ENCODE results near the gene HCN3. TPM values are rescaled to one million over a fixed set of nuclear protein-coding genes. Genes with fewer than 3 reads are reported as not detected.

The HCN3 gene
- total and polyA plus RNA-seq, 7 experiments from 2014 or later, result 0.07 to 3.3 (median 2.5) TPM; not detected in 1

DNA sequence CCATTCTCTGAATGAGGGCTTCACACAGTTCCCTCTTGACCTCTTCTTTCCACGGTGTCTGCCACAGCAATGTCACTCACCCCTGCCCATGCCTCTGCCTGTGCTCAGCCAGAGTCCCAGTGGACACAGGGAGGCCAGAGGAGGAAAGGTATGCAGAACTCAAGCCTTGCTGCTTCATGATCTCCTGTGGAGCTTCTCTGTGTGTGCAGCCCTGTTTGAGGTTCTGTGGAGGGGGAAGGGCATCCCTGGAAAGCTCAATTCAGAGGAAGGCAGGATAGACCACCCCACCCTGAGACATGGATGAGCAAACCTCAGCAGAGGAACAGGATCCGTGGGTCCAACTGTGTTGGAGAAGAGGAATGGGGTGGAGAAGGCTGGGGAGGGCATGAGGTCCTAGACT lies 2.0 kb downstream of the HCN3 start:
- Histone ChIP-seq H3K36me3 (ENCODE audit: control insufficient read depth in 2 of 3, insufficient read depth in 3 of 3, low read length in 3 of 3) (no peaks in the 10 kb centered on the region), H3K27me3 (ENCODE audit: control insufficient read depth in 2 of 2, insufficient read depth in 2 of 2, low read length in 2 of 2) (no peaks in the 10 kb centered on the region), H3K4me1 (ENCODE audit: control insufficient read depth in 2 of 2, insufficient read depth in 2 of 2, low read length in 2 of 2) (peaks cover 9 to 13% of the 10 kb centered on the region in 2 donors), H3K9me3 (ENCODE audit: control insufficient read depth in 2 of 3, low read length in 3 of 3) (no peaks in the 10 kb centered on the region), H3K27ac (ENCODE audit: low read depth, low read length) (no peak overlapping the region), H3K4me3 (ENCODE audit: low read length) (no peak overlapping the region)
- H3K27ac Mint-ChIP-seq, result peak overlapping the region in 1 of 9 donors; percentile 48
- no peak for ATAC-seq
- CTCF ChIA-PET, result interaction anchor here (1.0 to 1.6 kb wide), 4 partner anchors 9 to 45 kb away, joined by 3 to 7 read pairs (median 4); no protein-coding TSS in a partner anchor
- peak overlapping the region in 4 of 10 donors; percentile 4 to 83 (median 21) for H3K4me3 Mint-ChIP-seq
- H3K36me3 Mint-ChIP-seq, result no peaks in the 10 kb centered on the region
- H3K9me3 Mint-ChIP-seq, result no peaks in the 10 kb centered on the region
- H3K4me1 Mint-ChIP-seq, result peaks cover 18 to 32% (median 25%) of the 10 kb centered on the region in 7 donors
- intact Hi-C loops (cut with micrococcal nuclease), result loop anchor here in 1 of 2 donors (10.0 kb wide), 2 partner anchors 406 to 776 kb away; partner anchors contain the start of genes DAP3, LAMTOR2, UBQLN4 and YY1AP1
- DNase-seq, result no peak
- peaks cover 0 to 11% (median 0%) of the 10 kb centered on the region in 5 donors for H3K27me3 Mint-ChIP-seq
- POLR2A ChIA-PET, result interaction anchor here (0.5 to 2.5 kb wide), 5 partner anchors 13 to 44 kb away, joined by 3 to 11 read pairs (median 4); partner anchors contain the start of gene SCAMP3

DNA sequence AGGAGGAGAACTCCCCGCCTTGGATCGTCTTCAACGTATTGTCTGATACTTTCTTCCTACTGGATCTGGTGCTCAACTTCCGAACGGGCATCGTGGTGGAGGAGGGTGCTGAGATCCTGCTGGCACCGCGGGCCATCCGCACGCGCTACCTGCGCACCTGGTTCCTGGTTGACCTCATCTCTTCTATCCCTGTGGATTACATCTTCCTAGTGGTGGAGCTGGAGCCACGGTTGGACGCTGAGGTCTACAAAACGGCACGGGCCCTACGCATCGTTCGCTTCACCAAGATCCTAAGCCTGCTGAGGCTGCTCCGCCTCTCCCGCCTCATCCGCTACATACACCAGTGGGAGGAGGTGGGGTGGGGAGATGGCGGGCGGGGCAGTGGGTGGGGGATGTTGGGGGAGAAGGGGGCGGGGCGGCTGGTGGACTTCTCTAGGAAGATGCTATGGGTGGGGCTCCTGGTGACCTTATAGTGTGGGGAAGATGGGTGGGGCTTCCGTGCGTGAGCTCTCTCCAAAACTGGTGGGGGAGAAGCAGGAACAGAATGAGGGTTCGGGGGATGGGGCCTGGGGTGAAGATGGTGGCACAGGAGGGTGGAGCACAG lies 5.3 kb downstream of the HCN3 start:
- Histone ChIP-seq H3K4me1 (ENCODE audit: control insufficient read depth in 2 of 2, insufficient read depth in 2 of 2, low read length in 2 of 2) (peaks cover 0 to 3% of the 10 kb centered on the region in 2 donors), H3K4me3 (ENCODE audit: low read length) (no peak overlapping the region), H3K27ac (ENCODE audit: low read depth, low read length) (no peak overlapping the region), H3K27me3 (ENCODE audit: control insufficient read depth in 2 of 2, insufficient read depth in 2 of 2, low read length in 2 of 2) (no peaks in the 10 kb centered on the region), H3K36me3 (ENCODE audit: control insufficient read depth in 2 of 3, insufficient read depth in 3 of 3, low read length in 3 of 3) (no peaks in the 10 kb centered on the region), H3K9me3 (ENCODE audit: control insufficient read depth in 2 of 3, low read length in 3 of 3) (no peaks in the 10 kb centered on the region)
- Mint-ChIP-seq H3K27ac (no peak overlapping the region), H3K4me3 (no peak overlapping the region), H3K36me3 (no peaks in the 10 kb centered on the region), H3K27me3 (peaks cover 0 to 11% (median 0%) of the 10 kb centered on the region in 5 donors), H3K9me3 (no peaks in the 10 kb centered on the region), H3K4me1 (peaks cover 6 to 13% (median 8%) of the 10 kb centered on the region in 7 donors)
- CTCF ChIA-PET, result interaction anchor here (0.8 kb wide), 1 partner anchor 77 kb away, joined by 5 read pairs; no protein-coding TSS in a partner anchor
- POLR2A ChIA-PET, result interaction anchor here (1.5 kb wide), 1 partner anchor 41 kb away, joined by 7 read pairs; no protein-coding TSS in a partner anchor
- ATAC-seq, result no peak
- intact Hi-C loops (cut with micrococcal nuclease), result no loop called here
- no peak for DNase-seq

DNA sequence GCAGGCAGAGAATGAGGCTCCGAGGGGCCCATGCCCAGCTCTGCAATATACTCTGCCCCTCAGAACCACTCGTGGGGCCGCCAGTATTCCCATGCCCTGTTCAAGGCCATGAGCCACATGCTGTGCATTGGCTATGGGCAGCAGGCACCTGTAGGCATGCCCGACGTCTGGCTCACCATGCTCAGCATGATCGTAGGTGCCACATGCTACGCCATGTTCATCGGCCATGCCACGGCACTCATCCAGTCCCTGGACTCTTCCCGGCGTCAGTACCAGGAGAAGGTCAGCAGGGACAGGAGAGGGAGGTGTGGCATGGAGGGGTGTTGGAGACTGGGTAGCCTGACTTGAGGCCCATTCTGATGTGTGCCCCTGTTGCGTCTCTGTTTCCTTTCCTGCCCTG lies 7.2 kb downstream of the HCN3 start:
- no peaks in the 10 kb centered on the region for H3K9me3 Mint-ChIP-seq

DNA sequence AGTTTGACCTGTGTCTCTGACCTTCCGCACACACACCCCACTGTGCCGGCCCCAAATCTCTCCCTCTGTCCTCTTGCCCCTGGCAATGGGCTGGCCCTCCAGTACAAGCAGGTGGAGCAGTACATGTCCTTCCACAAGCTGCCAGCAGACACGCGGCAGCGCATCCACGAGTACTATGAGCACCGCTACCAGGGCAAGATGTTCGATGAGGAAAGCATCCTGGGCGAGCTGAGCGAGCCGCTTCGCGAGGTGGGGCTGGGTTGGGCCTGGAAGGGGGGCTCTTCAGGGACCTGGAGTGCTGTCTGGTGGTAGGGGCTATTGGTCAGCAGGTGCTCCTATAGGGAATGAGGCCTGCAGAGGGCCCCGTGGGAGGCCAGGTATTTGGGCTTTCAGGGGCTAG lies 7.8 kb downstream of the HCN3 start:
- H3K27ac ChIP-seq (ENCODE audit: low read depth, low read length), result no peak overlapping the region
- Mint-ChIP-seq H3K27me3 (peaks cover 0 to under 1% (median 0%) of the 10 kb centered on the region in 5 donors), H3K27ac (no peak overlapping the region), H3K4me1 (peaks cover 0 to 1% (median 0%) of the 10 kb centered on the region in 7 donors), H3K36me3 (no peaks in the 10 kb centered on the region), H3K9me3 (no peaks in the 10 kb centered on the region), H3K4me3 (no peak overlapping the region)
- ChIA-PET CTCF (interaction anchor here (1.0 kb wide), 1 partner anchor 193 kb away, joined by 4 read pairs; no protein-coding TSS in a partner anchor), POLR2A (no interaction called here)
- H3K4me1 ChIP-seq (ENCODE audit: control insufficient read depth in 2 of 2, insufficient read depth in 2 of 2, low read length in 2 of 2), result no peaks in the 10 kb centered on the region
- no peaks in the 10 kb centered on the region for H3K27me3 ChIP-seq (ENCODE audit: control insufficient read depth in 2 of 2, insufficient read depth in 2 of 2, low read length in 2 of 2)
- H3K4me3 ChIP-seq (ENCODE audit: low read length), result no peak overlapping the region
- DNase-seq, result no peak
- intact Hi-C loops (cut with micrococcal nuclease), result no loop called here
- H3K9me3 ChIP-seq (ENCODE audit: control insufficient read depth in 2 of 3, low read length in 3 of 3), result no peaks in the 10 kb centered on the region
- H3K36me3 ChIP-seq (ENCODE audit: control insufficient read depth in 2 of 3, insufficient read depth in 3 of 3, low read length in 3 of 3), result no peaks in the 10 kb centered on the region
- ATAC-seq, result no peak

More for the DNA sequence above, 7.2 kb downstream of the HCN3 start:
- no peaks in the 10 kb centered on the region for H3K9me3 ChIP-seq (ENCODE audit: control insufficient read depth in 2 of 3, low read length in 3 of 3)
- ATAC-seq (no peak), DNase-seq (no peak)
- Mint-ChIP-seq H3K4me3 (no peak overlapping the region), H3K36me3 (no peaks in the 10 kb centered on the region), H3K27me3 (peaks cover 0 to under 1% (median 0%) of the 10 kb centered on the region in 5 donors), H3K27ac (no peak overlapping the region), H3K4me1 (peaks cover 0 to 1% (median 0%) of the 10 kb centered on the region in 7 donors)
- CTCF ChIA-PET, result no interaction called here
- H3K27me3 ChIP-seq (ENCODE audit: control insufficient read depth in 2 of 2, insufficient read depth in 2 of 2, low read length in 2 of 2), result no peaks in the 10 kb centered on the region
- H3K4me3 ChIP-seq (ENCODE audit: low read length), result no peak overlapping the region
- intact Hi-C loops (cut with micrococcal nuclease), result no loop called here
- no peaks in the 10 kb centered on the region for H3K4me1 ChIP-seq (ENCODE audit: control insufficient read depth in 2 of 2, insufficient read depth in 2 of 2, low read length in 2 of 2)
- POLR2A ChIA-PET, result no interaction called here
- H3K27ac ChIP-seq (ENCODE audit: low read depth, low read length), result no peak overlapping the region
- H3K36me3 ChIP-seq (ENCODE audit: control insufficient read depth in 2 of 3, insufficient read depth in 3 of 3, low read length in 3 of 3), result no peaks in the 10 kb centered on the region

DNA sequence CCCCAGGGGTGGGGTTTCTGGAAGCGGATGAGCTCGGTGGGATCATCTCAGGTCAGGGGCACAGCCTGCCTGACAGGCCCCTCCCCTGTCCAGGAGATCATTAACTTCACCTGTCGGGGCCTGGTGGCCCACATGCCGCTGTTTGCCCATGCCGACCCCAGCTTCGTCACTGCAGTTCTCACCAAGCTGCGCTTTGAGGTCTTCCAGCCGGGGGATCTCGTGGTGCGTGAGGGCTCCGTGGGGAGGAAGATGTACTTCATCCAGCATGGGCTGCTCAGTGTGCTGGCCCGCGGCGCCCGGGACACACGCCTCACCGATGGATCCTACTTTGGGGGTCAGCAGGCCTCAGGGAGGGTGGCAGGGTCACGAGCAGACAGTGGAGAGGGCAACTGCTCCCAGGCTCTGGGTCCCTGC lies 8.4 kb downstream of the HCN3 start:
- ChIA-PET POLR2A (no interaction called here), CTCF (interaction anchor here (1.0 kb wide), 1 partner anchor 194 kb away, joined by 4 read pairs; no protein-coding TSS in a partner anchor)
- ATAC-seq (no peak), DNase-seq (no peak)
- Mint-ChIP-seq H3K36me3 (no peaks in the 10 kb centered on the region), H3K9me3 (no peaks in the 10 kb centered on the region), H3K27me3 (peaks cover 0 to 5% (median 0%) of the 10 kb centered on the region in 5 donors), H3K27ac (no peak overlapping the region), H3K4me1 (peaks cover 0 to 1% (median 0%) of the 10 kb centered on the region in 7 donors), H3K4me3 (no peak overlapping the region)
- no peaks in the 10 kb centered on the region for H3K27me3 ChIP-seq (ENCODE audit: control insufficient read depth in 2 of 2, insufficient read depth in 2 of 2, low read length in 2 of 2)
- no peak overlapping the region for H3K4me3 ChIP-seq (ENCODE audit: low read length)
- intact Hi-C loops (cut with micrococcal nuclease), result no loop called here
- H3K9me3 ChIP-seq (ENCODE audit: control insufficient read depth in 2 of 3, low read length in 3 of 3), result no peaks in the 10 kb centered on the region
- H3K27ac ChIP-seq (ENCODE audit: low read depth, low read length), result no peak overlapping the region
- H3K4me1 ChIP-seq (ENCODE audit: control insufficient read depth in 2 of 2, insufficient read depth in 2 of 2, low read length in 2 of 2), result no peaks in the 10 kb centered on the region
- H3K36me3 ChIP-seq (ENCODE audit: control insufficient read depth in 2 of 3, insufficient read depth in 3 of 3, low read length in 3 of 3), result no peaks in the 10 kb centered on the region

DNA sequence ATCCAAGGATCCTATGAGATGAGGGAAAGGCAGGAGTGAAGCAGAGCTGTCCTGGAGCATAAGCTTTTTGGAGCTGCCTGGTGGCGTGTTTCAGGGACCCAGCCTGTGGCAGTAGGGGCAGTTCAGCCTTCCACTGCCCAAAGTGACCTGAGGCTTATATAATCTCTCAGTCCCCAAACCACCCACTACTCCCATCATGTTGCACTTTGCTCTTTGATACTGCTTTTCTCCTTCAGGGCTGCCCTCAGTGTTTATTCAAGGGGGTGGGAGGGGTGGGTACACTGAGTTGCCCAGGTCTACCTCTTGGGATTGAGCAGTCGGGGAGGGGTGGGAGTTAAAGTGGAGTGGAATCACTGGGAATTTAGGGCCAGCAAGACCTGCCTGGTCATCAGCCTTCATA lies 9.3 kb downstream of the HCN3 start:
- H3K36me3 Mint-ChIP-seq, result no peaks in the 10 kb centered on the region
- peaks cover 0 to 5% (median 0%) of the 10 kb centered on the region in 5 donors for H3K27me3 Mint-ChIP-seq
- DNase-seq (no peak), ATAC-seq (no peak)
- Histone ChIP-seq H3K36me3 (ENCODE audit: control insufficient read depth in 2 of 3, insufficient read depth in 3 of 3, low read length in 3 of 3) (no peaks in the 10 kb centered on the region), H3K9me3 (ENCODE audit: control insufficient read depth in 2 of 3, low read length in 3 of 3) (no peaks in the 10 kb centered on the region), H3K27me3 (ENCODE audit: control insufficient read depth in 2 of 2, insufficient read depth in 2 of 2, low read length in 2 of 2) (no peaks in the 10 kb centered on the region), H3K4me1 (ENCODE audit: control insufficient read depth in 2 of 2, insufficient read depth in 2 of 2, low read length in 2 of 2) (no peaks in the 10 kb centered on the region), H3K27ac (ENCODE audit: low read depth, low read length) (no peak overlapping the region), H3K4me3 (ENCODE audit: low read length) (no peak overlapping the region)
- POLR2A ChIA-PET, result no interaction called here
- no peak overlapping the region for H3K4me3 Mint-ChIP-seq
- intact Hi-C loops (cut with micrococcal nuclease), result no loop called here
- peaks cover 0 to 1% (median 0%) of the 10 kb centered on the region in 7 donors for H3K4me1 Mint-ChIP-seq
- H3K9me3 Mint-ChIP-seq, result no peaks in the 10 kb centered on the region
- H3K27ac Mint-ChIP-seq, result no peak overlapping the region
- CTCF ChIA-PET, result no interaction called here

Data from naive thymus-derived CD4-positive, alpha-beta T cell (primary cell).